Motor neuron (in vitro differentiated cells): ENCODE measurements around the gene PAX5. TPM values are rescaled to one million over a fixed set of nuclear protein-coding genes. Genes with fewer than 3 reads are reported as not detected.

ENCODE experiments used
- ATAC-seq, 8 experiments: fragments of 200-7000 bp; cut with Tn5 transposase; replicated peaks in 6 of 8; 2 replicates each; pipeline ENCODE4 v1.8.0; 2021; ENCODE audit warnings: mild to moderate bottlenecking in 8 of 8, moderate library complexity in 8 of 8
- H3K27ac ChIP-seq, 2 donors: fragments of 250-450 bp; sonication (Bioruptor Pico); 2 replicates each; pipeline ENCODE4 v1.9.0; 2021; ENCODE audit warnings: antibody characterized with exemption in 2 of 2, mild to moderate bottlenecking in 2 of 2, moderate library complexity in 1 of 2
- H3K4me1 ChIP-seq, 2 donors: fragments of 250-450 bp; sonication (Bioruptor Pico); replicated peaks in 1 of 2; 2 replicates each; pipeline ENCODE4 v1.6.1; 2021; ENCODE audit warnings: antibody characterized with exemption in 2 of 2, mild to moderate bottlenecking in 2 of 2, moderate library complexity in 1 of 2
- H3K4me3 ChIP-seq, 5 donors: fragments of 250-450 bp; sonication (Bioruptor Pico); 2 replicates each; pipeline ENCODE4 v1.9.0; 2021; ENCODE audit warnings: antibody characterized with exemption in 5 of 5, mild to moderate bottlenecking in 5 of 5, moderate library complexity in 4 of 5
- WGBS, 10 experiments: fragments of 450-650 bp; shearing (Covaris generic); methylation state at CpG; one replicate each; pipeline ENCODE4 v1.0.0; 2022; 5-methylcytosine and 5-hydroxymethylcytosine counted together
- in situ Hi-C, 9 experiments: fragments of 400-800 bp; cut with MboI; loops; one replicate each; pipeline ENCODE4 v1.15.0; 2021; ENCODE audit warnings: low sequenced_read_pairs in 9 of 9, low pct_unique_long_range_greater_than_20kb in 2 of 9; ENCODE audit not compliant: unreplicated experiment in 9 of 9
- total RNA-seq, 8 experiments: library from RNA; unstranded; fragments of 300-600 nt; gene quantifications; 2 replicates each; pipeline versions ENCODE4 v1.2.3 to v1.2.4, GENCODE V29; 2022

Gene PAX5
- total RNA-seq, 8 experiments from 2014 or later = 0.09 to 1.5 (median 0.61) TPM

DNA sequence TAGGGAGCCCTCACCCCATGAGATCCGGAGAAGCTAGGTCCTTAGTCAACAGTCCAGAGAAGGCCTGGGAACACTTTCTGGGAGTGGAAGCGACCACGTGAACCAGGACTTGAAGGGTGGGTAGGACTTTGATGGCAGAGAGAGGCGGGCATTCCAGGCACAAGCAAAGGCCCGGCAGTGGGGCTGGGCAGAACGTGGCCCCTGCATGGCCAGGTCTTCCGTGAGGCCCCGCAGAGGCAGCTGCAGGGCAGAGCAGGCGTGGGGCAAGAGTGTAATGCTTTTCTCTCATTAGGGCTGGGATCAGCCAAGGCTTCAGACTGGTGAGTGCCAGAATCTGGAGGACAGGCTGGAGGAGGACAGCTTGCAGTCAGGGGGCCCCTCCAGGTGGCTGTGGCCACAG, 184.1 kb downstream of the PAX5 start:
- in situ Hi-C loops = no loop called here
- H3K4me3 ChIP-seq = no peak overlapping the region
- H3K27ac ChIP-seq = no peak overlapping the region
- 40 to 100% (median 80%) methylated on average over 1 to 3 of the region's 9 CpGs; no CpG with 5 or more reads in 5 of the 10 experiments for WGBS, 10 experiments
- H3K4me1 ChIP-seq = peaks cover 4 to 5% of the 10 kb centered on the region in 2 donors
- ATAC-seq = no peak

- Histone ChIP-seq H3K4me3 (no peak overlapping the region), H3K4me1 (peaks cover 4 to 5% of the 10 kb centered on the region in 2 donors), H3K27ac (no peak overlapping the region)
- no peak for ATAC-seq
- WGBS, 10 experiments = 37 to 100% (median 74%) methylated on average over 1 to 4 of the region's 5 CpGs; no CpG with 5 or more reads in 3 of the 10 experiments
- in situ Hi-C loops = no loop called here
Observed at GRCh38 chr9:36848946-36849345, 185.1 kb downstream of the PAX5 start.

GRCh38 chr9:36847781-36848673, 186.0 kb downstream of the PAX5 start:
- peak; percentile 60 to 96 (median 92) for ATAC-seq

GRCh38 chr9:36846621-36847020, 187.4 kb downstream of the PAX5 start:
- Histone ChIP-seq H3K4me3 (no peak overlapping the region), H3K27ac (no peak overlapping the region), H3K4me1 (peaks cover 19 to 21% of the 10 kb centered on the region in 2 donors)
- WGBS, 10 experiments = 28 to 75% (median 40%) methylated on average over 1 to 5 of the region's 8 CpGs; no CpG with 5 or more reads in 7 of the 10 experiments
- no peak for ATAC-seq
- in situ Hi-C loops = no loop called here

More at GRCh38 chr9:36847781-36848673, 186.0 kb downstream of the PAX5 start:
- no peak overlapping the region for H3K27ac ChIP-seq
- peaks cover 7% of the 10 kb centered on the region in 2 donors for H3K4me1 ChIP-seq
- in situ Hi-C loops = no loop called here
- WGBS, 10 experiments = 23 to 58% (median 40%) methylated on average over 2 to 9 of the region's 22 CpGs; no CpG with 5 or more reads in 6 of the 10 experiments
- no peak overlapping the region for H3K4me3 ChIP-seq

DNA sequence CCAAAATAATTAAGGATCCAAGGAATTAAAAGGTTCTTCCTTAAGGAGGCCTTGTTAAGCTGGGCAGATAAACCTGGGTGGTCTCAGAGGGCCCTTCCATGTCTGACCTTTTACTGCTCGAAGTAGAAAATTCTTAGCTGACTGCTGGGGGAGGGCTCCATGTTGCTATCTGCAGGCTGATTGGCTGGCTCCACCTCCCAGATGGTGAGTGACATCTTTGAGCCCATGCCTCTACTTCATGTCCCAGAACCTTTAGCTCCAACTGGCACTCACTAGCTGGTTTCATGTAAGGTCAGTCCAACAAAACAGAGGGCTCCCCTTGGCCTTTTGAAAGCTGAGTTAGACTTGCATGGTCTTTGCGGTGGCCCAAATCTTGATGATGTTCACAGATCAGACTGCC, 188.2 kb downstream of the PAX5 start:
- Histone ChIP-seq H3K4me3 (no peak overlapping the region), H3K27ac (no peak overlapping the region), H3K4me1 (peaks cover 26 to 29% of the 10 kb centered on the region in 2 donors)
- 40 to 100% (median 84%) methylated on average over 1 to 2 of the region's 2 CpGs; no CpG with 5 or more reads in 4 of the 10 experiments for WGBS, 10 experiments
- no peak for ATAC-seq
- in situ Hi-C loops = no loop called here

GRCh38 chr9:36844961-36845360, 189.1 kb downstream of the PAX5 start:
- no CpG with 5 or more reads among the region's 1 CpG for WGBS, 10 experiments
- H3K27ac ChIP-seq = no peak overlapping the region
- in situ Hi-C loops = no loop called here
- peaks cover 32 to 38% of the 10 kb centered on the region in 2 donors for H3K4me1 ChIP-seq
- ATAC-seq = no peak
- H3K4me3 ChIP-seq = no peak overlapping the region

DNA sequence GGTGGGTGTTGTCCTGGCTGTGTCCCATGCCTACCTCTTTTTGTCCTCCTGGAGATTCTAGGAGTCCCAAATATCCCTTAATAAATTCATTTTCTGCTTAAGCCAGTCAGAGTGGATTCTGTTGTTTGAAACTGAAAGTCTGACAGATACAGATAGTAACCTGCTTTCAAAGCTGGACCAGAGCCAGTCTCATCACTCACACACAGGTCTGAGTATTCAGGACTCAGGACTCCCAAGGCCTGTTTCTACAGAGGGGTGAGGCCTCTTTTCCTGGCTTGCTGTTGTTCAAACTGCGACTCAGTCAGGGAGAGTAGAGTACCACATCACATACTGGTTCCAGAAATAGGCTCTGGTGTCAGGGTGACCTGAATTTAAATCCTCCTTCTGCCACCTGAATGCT, 190.1 kb downstream of the PAX5 start:
- Histone ChIP-seq H3K27ac (no peak overlapping the region), H3K4me3 (no peak overlapping the region), H3K4me1 (peaks cover 33 to 42% of the 10 kb centered on the region in 2 donors)
- no peak for ATAC-seq
- in situ Hi-C loops = no loop called here
- no CpG with 5 or more reads among the region's 1 CpG for WGBS, 10 experiments

- in situ Hi-C loops = no loop called here
- 10 to 83% (median 40%) methylated on average over 2 to 7 of the region's 28 CpGs; no CpG with 5 or more reads in 3 of the 10 experiments for WGBS, 10 experiments
- peak in 5 of 8 experiments; percentile 51 to 67 (median 61) for ATAC-seq
Observed at GRCh38 chr9:36842560-36843530, 191.2 kb downstream of the PAX5 start.

GRCh38 chr9:36840898-36841536, 193.1 kb downstream of the PAX5 start:
- ATAC-seq = peak; percentile 69 to 86 (median 79)
- Histone ChIP-seq H3K4me3 (no peak overlapping the region), H3K27ac (no peak overlapping the region), H3K4me1 (peaks cover 29 to 37% of the 10 kb centered on the region in 2 donors)
- 0 to 100% (median 85%) methylated on average over 1 to 2 of the region's 2 CpGs; no CpG with 5 or more reads in 5 of the 10 experiments for WGBS, 10 experiments
- in situ Hi-C loops = no loop called here

More at GRCh38 chr9:36842560-36843530, 191.2 kb downstream of the PAX5 start:
- Histone ChIP-seq H3K4me1 (peaks cover 30 to 39% of the 10 kb centered on the region in 2 donors), H3K27ac (no peak overlapping the region), H3K4me3 (no peak overlapping the region)

- peaks cover 39 to 40% of the 10 kb centered on the region in 2 donors for H3K4me1 ChIP-seq
- ATAC-seq = no peak
- no peak overlapping the region for H3K4me3 ChIP-seq
- in situ Hi-C loops = no loop called here
- whole genome bisulfite sequencing, 10 experiments = 0 to 100% (median 86%) methylated on average over 1 to 9 of the region's 15 CpGs; no CpG with 5 or more reads in 2 of the 10 experiments
- no peak overlapping the region for H3K27ac ChIP-seq
Observed at GRCh38 chr9:36839131-36839885, 194.8 kb downstream of the PAX5 start.

DNA sequence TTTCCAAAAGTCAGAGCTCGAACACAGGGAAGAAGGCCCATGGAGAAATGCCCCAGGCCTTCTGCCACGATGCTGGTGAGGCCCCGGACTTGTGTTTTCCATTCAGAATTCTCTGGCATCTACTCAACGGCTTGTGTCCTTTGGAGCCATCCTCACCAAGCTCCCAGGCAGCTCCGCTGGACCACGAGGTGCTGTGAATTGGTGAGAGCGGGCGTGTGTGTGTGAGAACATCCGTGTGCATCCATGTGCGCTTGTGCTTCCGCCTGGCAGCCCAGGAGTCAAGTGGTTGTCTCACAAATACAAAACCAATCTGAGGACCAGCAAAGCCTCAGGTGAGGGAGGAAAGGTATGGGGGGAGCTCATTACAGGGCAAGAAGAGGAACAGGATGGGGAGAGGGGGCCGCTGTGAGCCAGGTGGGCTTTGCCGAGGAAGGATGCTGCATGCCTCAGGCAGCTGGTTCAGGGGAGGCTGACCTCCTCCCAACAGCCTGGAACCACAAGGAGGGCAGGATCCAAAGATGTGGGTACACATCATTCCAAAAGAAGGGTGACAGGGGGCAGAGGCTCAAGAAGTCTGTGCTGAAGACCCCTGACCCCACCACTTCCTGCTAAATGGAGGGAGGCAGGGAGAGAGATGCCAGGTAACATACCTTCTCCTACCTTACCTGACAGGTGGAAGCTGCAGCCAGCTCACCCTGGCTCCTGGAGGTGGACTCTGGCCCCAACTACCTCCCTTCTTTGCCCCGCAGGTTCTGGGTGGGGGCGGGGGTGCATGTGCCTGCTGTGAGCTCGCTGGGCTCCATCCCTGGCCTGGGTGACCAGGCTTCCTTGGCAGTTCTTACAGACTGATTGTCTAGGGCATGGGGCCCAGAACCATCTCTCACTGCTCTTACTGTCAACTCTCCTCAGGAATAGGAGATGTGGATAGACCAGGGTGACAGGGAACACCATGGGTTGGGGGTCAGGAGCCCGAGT, 196.3 kb downstream of the PAX5 start:
- in situ Hi-C loops = no loop called here
- Histone ChIP-seq H3K27ac (no peak overlapping the region), H3K4me3 (no peak overlapping the region), H3K4me1 (peaks cover 33 to 34% of the 10 kb centered on the region in 2 donors)
- ATAC-seq = no peak
- WGBS, 10 experiments = 0 to 92% (median 60%) methylated on average over 1 to 11 of the region's 17 CpGs; no CpG with 5 or more reads in 3 of the 10 experiments
